ENCODE measurements around the gene HYAL4. TPM values are rescaled to one million over a fixed set of nuclear protein-coding genes. Genes with fewer than 3 reads are reported as not detected.
"Not testable (repeated sequence)": the region's sequence is repeated elsewhere in the genome, so short reads cannot be mapped to it uniquely, and the experiment has no call there.

HYAL4 gene
- total RNA-seq, 2 experiments from 2014 or later: 0.25 TPM; not detected in 1

DNA sequence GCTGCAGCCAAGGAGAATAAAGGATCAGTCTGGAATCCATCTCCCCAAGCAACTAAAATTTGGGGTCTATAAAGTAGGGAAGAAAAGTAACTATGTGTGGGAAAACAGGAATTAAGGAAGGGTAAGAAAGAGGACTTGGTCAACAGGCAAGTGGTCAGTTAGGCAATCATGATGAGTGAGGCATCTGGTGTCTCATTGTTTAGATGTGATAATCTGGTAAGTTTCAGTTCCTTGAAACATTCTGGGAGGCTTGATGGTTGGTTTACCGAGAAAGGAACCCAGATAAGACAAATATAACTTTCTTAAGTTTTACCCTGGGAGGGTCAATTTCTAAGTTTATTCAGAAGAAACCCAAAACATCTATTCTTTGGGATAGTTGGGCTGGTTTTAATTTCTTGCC lies 22.3 kb downstream of the HYAL4 start:
- DNase-seq (no peak), ATAC-seq (no peak)
- H3K9me3 Mint-ChIP-seq (ENCODE audit: low read depth): no peaks in the 10 kb centered on the region
- intact Hi-C loops (cut with DNase I, micrococcal nuclease): loop anchor here in 1 of 2 experiments (5.0 kb wide), 1 partner anchor 230 kb away; no protein-coding TSS in a partner anchor
- peaks cover under 1% of the 10 kb centered on the region for H3K4me1 Mint-ChIP-seq
- H3K27ac Mint-ChIP-seq: no peak overlapping the region
- ChIA-PET CTCF (interaction anchor here (2.8 kb wide), 1 partner anchor 67 kb away, joined by 10 read pairs; no protein-coding TSS in a partner anchor), POLR2A (no interaction called here)
- H3K27me3 Mint-ChIP-seq: peaks cover 11% of the 10 kb centered on the region
- no peaks in the 10 kb centered on the region for H3K36me3 Mint-ChIP-seq (ENCODE audit: low read depth)
- no peak overlapping the region for H3K4me3 Mint-ChIP-seq

DNA sequence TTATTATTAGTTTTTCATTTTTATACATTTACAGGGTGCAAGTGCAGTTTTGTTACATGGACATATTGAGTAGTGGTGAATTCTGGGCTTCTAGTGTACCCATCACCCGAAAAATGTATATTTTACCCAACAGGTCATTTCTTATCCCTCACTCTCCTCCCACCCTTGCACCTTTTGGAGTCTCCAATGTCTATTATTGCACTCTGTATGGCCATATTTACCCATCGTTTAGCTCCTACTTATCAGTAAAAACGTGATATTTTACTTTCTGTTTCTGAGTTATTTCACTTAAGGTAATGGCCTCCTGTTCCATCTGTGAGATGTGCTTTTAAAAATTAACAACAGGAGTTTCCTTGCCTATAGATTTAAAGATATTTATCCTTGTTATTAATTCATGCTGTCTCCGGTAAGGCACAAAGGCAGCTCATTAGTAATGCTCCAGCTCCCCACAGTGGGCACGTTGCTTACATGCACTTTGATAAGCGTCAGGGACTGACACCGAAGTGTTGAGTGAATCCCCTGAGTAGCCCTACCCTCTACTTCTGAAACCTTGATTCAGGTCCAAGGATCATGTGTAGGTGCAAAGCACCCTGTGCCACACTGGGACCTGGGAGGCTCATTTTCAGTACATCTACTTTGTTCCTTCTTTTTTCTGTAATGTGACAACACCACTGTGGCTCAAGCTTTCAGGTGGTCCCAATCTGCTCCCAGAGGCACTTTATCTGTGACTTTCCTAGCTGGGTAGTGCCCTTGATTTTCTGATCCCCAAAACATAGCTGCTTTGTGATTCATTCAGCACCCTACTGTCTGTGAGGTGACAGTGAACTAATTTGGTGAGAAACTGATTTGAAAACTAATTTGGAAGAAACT lies 27.3 kb downstream of the HYAL4 start:
- H3K27ac Mint-ChIP-seq: no peak overlapping the region
- H3K4me3 Mint-ChIP-seq: no peak overlapping the region
- POLR2A ChIA-PET: no interaction called here
- no peaks in the 10 kb centered on the region for H3K9me3 Mint-ChIP-seq (ENCODE audit: low read depth)
- peak; percentile 82 for ATAC-seq
- DNase-seq: peak; percentile 65
- peaks cover 4% of the 10 kb centered on the region for H3K27me3 Mint-ChIP-seq
- CTCF ChIA-PET: interaction anchor here (0.8 to 3.3 kb wide), 17 partner anchors 9 to 378 kb away, joined by 3 to 33 read pairs (median 4); no protein-coding TSS in a partner anchor
- intact Hi-C loops (cut with DNase I, micrococcal nuclease): loop anchor here (1.0 to 2.0 kb wide), 2 partner anchors 237 to 377 kb away; no protein-coding TSS in a partner anchor
- no peaks in the 10 kb centered on the region for H3K36me3 Mint-ChIP-seq (ENCODE audit: low read depth)
- peaks cover 3% of the 10 kb centered on the region for H3K4me1 Mint-ChIP-seq

GRCh38 chr7:123872908-123873307 lies 27.9 kb downstream of the HYAL4 start:
- POLR2A ChIA-PET: no interaction called here
- Mint-ChIP-seq H3K36me3 (ENCODE audit: low read depth) (no peaks in the 10 kb centered on the region), H3K4me3 (no peak overlapping the region), H3K9me3 (ENCODE audit: low read depth) (no peaks in the 10 kb centered on the region), H3K4me1 (peaks cover 3% of the 10 kb centered on the region), H3K27ac (no peak overlapping the region), H3K27me3 (peaks cover 4% of the 10 kb centered on the region)
- CTCF ChIA-PET: interaction anchor here (1.0 to 3.3 kb wide), 11 partner anchors 19 to 379 kb away, joined by 3 to 33 read pairs (median 6); no protein-coding TSS in a partner anchor
- ATAC-seq (no peak), DNase-seq (no peak)
- intact Hi-C loops (cut with DNase I, micrococcal nuclease): loop anchor here (1.0 to 2.0 kb wide), 2 partner anchors 238 to 378 kb away; no protein-coding TSS in a partner anchor

DNA sequence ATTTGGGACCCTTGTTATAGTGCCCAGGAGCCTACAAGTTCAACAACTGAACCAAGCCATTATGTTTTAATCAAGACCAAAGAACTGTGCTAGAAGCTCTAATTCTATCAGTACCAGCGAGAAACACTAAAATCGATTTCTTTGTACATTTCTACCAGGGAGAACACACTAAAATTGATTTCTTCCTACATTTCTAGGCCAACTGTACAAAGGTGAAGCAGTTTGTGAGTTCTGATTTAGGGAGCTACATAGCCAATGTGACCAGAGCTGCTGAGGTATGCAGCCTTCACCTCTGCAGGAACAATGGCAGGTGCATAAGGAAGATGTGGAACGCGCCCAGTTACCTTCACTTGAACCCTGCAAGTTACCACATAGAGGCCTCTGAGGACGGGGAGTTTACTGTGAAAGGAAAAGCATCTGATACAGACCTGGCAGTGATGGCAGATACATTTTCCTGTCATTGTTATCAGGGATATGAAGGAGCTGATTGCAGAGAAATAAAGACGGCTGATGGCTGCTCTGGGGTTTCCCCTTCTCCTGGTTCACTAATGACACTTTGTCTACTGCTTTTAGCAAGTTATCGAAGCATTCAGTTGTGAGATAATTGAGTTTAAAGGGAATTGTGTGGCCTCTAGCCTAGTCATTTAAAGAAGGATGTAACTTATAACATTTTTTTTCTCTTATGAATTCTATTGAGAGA lies 31.7 kb downstream of the HYAL4 start:
- Mint-ChIP-seq H3K27ac (no peak overlapping the region), H3K4me3 (no peak overlapping the region), H3K27me3 (peaks cover 2% of the 10 kb centered on the region), H3K36me3 (ENCODE audit: low read depth) (no peaks in the 10 kb centered on the region), H3K9me3 (ENCODE audit: low read depth) (no peaks in the 10 kb centered on the region), H3K4me1 (peaks cover 3% of the 10 kb centered on the region)
- ATAC-seq: no peak
- DNase-seq: no peak
- POLR2A ChIA-PET: no interaction called here
- intact Hi-C loops (cut with DNase I, micrococcal nuclease): no loop called here
- CTCF ChIA-PET: interaction anchor here (0.6 to 1.2 kb wide), 2 partner anchors 15 to 20 kb away, joined by 3 to 5 read pairs; no protein-coding TSS in a partner anchor

DNA sequence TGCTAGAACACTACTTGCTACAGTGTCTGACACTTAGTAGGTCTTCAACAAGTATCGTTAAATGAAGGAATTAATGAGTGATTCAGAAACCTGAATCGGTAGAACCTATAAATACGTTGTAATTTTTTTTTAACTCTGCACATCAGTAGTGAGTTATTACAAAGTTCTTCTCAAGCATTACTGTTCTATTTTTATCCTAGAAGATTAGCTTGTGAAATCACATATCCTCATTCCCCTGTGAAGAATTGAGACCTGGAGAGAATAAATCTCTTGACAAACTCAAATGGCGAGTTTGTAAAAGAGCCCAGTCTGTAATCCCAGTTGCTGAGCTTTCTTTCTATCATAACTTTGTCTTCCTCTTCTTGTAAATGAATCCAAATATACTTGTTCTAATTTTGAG lies 34.7 kb downstream of the HYAL4 start:
- POLR2A ChIA-PET: no interaction called here
- Mint-ChIP-seq H3K9me3 (ENCODE audit: low read depth) (no peaks in the 10 kb centered on the region), H3K27me3 (peaks cover 3% of the 10 kb centered on the region), H3K27ac (no peak overlapping the region), H3K36me3 (ENCODE audit: low read depth) (no peaks in the 10 kb centered on the region), H3K4me1 (no peaks in the 10 kb centered on the region), H3K4me3 (no peak overlapping the region)
- intact Hi-C loops (cut with DNase I, micrococcal nuclease): no loop called here
- no peak for ATAC-seq
- DNase-seq: no peak
- CTCF ChIA-PET: interaction anchor here (1.0 to 2.3 kb wide), 3 partner anchors 11 to 197 kb away, joined by 4 to 11 read pairs (median 5); no protein-coding TSS in a partner anchor

- Mint-ChIP-seq H3K36me3 (ENCODE audit: low read depth) (no peaks in the 10 kb centered on the region), H3K27ac (no peak overlapping the region), H3K9me3 (ENCODE audit: low read depth) (no peaks in the 10 kb centered on the region), H3K27me3 (peaks cover 3% of the 10 kb centered on the region), H3K4me3 (no peak overlapping the region), H3K4me1 (no peaks in the 10 kb centered on the region)
- ChIA-PET POLR2A (no interaction called here), CTCF (interaction anchor here (1.3 to 2.3 kb wide), 2 partner anchors 10 to 83 kb away, joined by 5 to 11 read pairs; no protein-coding TSS in a partner anchor)
- ATAC-seq (no peak), DNase-seq (no peak)
- intact Hi-C loops (cut with DNase I, micrococcal nuclease): no loop called here
These were observed 36.3 kb downstream of the HYAL4 start for GRCh38 chr7:123881300-123881699.

GRCh38 chr7:123883154-123883553 lies 38.2 kb downstream of the HYAL4 start:
- Mint-ChIP-seq H3K27me3 (peaks cover 5% of the 10 kb centered on the region), H3K4me3 (no peak overlapping the region), H3K36me3 (ENCODE audit: low read depth) (no peaks in the 10 kb centered on the region), H3K4me1 (no peaks in the 10 kb centered on the region), H3K27ac (no peak overlapping the region), H3K9me3 (ENCODE audit: low read depth) (no peaks in the 10 kb centered on the region)
- ChIA-PET CTCF (interaction anchor here (1.1 kb wide), 1 partner anchor 218 kb away, joined by 3 read pairs; no protein-coding TSS in a partner anchor), POLR2A (no interaction called here)
- DNase-seq: no peak
- ATAC-seq: no peak
- intact Hi-C loops (cut with DNase I, micrococcal nuclease): no loop called here

- Mint-ChIP-seq H3K27me3 (peaks cover 7% of the 10 kb centered on the region), H3K4me3 (no peak overlapping the region), H3K4me1 (no peaks in the 10 kb centered on the region), H3K27ac (no peak overlapping the region), H3K9me3 (ENCODE audit: low read depth) (peaks cover 1% of the 10 kb centered on the region), H3K36me3 (ENCODE audit: low read depth) (no peaks in the 10 kb centered on the region)
- no peak for ATAC-seq
- ChIA-PET POLR2A (no interaction called here), CTCF (interaction anchor here (0.7 kb wide), 1 partner anchor 1360 kb away, joined by 3 read pairs; no protein-coding TSS in a partner anchor)
- DNase-seq: no peak
- intact Hi-C loops (cut with DNase I, micrococcal nuclease): no loop called here
These were observed 43.2 kb downstream of the HYAL4 start for GRCh38 chr7:123888192-123888591.

DNA sequence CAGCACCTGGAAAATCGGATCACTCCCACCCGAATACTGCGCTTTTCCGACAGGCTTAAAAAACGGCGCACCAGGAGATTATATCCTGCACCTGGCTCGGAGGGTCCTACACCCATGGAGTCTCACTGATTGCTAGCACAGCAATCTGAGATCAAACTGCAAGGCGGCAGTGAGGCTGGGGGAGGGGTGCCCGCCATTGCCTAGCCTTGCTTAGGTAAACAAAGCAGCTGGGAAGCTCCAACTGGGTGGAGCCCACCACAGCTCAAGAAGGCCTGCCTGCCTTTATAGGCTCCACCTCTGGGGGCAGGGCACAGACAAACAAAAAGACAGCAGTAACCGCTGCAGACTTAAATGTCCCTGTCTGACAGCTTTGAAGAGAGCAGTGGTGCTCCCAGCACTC lies 49.8 kb downstream of the HYAL4 start:
- H3K9me3 Mint-ChIP-seq (ENCODE audit: low read depth); H3K4me3 Mint-ChIP-seq; H3K4me1 Mint-ChIP-seq; POLR2A ChIA-PET; H3K36me3 Mint-ChIP-seq (ENCODE audit: low read depth); H3K27ac Mint-ChIP-seq; H3K27me3 Mint-ChIP-seq; CTCF ChIA-PET; ATAC-seq; intact Hi-C loops (cut with DNase I, micrococcal nuclease); DNase-seq: not testable (repeated sequence)

DNA sequence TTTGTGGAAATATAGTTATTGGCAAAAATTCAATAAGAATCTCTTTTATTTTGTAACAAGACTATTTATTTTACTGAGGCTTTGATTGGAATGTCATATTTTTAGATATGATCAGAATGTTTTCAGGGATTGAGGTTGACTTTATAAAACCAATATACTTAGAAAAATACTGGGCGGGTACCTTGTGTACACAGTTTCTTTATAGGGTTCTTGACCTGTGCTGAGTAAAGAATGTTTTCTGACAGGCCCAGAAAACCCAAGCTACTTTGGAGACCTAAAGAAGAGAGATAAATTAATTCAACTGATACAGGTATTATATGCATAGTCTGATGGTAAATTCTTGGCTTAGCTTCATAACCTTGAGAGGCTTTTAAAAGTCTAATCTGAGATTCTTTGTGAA lies 56.1 kb downstream of the HYAL4 start:
- H3K36me3 Mint-ChIP-seq (ENCODE audit: low read depth): no peaks in the 10 kb centered on the region
- POLR2A ChIA-PET: no interaction called here
- intact Hi-C loops (cut with DNase I, micrococcal nuclease): no loop called here
- peaks cover 5% of the 10 kb centered on the region for H3K9me3 Mint-ChIP-seq (ENCODE audit: low read depth)
- H3K27ac Mint-ChIP-seq: no peak overlapping the region
- no peaks in the 10 kb centered on the region for H3K4me1 Mint-ChIP-seq
- ATAC-seq: no peak
- CTCF ChIA-PET: no interaction called here
- no peak for DNase-seq
- no peak overlapping the region for H3K4me3 Mint-ChIP-seq
- H3K27me3 Mint-ChIP-seq: no peaks in the 10 kb centered on the region

DNA sequence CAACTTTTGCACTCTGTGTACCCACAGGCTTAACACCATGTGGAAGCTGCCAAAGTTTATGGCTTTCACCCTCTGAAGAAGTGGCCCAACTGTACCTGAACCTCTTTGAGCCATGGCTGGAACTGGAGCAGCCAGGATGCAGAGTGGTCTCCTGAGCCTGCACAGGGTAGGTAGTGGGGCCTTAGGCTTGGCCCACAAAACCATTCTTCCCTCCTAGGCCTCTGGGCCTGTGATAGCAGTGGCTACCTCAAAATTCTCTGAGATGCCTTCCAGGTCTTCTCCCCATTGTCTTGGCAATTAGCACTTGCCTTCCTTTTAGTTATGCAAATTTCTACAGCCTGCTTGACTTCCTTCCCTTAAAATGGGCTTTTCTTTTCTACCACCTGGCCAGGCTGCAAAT lies 60.7 kb downstream of the HYAL4 start:
- DNase-seq: no peak
- ChIA-PET POLR2A (no interaction called here), CTCF (no interaction called here)
- H3K4me3 Mint-ChIP-seq: no peak overlapping the region
- H3K36me3 Mint-ChIP-seq (ENCODE audit: low read depth): no peaks in the 10 kb centered on the region
- no peak for ATAC-seq
- H3K4me1 Mint-ChIP-seq: no peaks in the 10 kb centered on the region
- H3K27me3 Mint-ChIP-seq: peaks cover 2% of the 10 kb centered on the region
- H3K9me3 Mint-ChIP-seq (ENCODE audit: low read depth): peaks cover 4% of the 10 kb centered on the region
- no peak overlapping the region for H3K27ac Mint-ChIP-seq
- intact Hi-C loops (cut with DNase I, micrococcal nuclease): no loop called here

All from activated CD4-positive, alpha-beta T cell treated with anti-CD3 and anti-CD28 coated beads for 36 hours (primary cell).